ENCODE measurements around the gene RNF112. TPM values are rescaled to one million over a fixed set of nuclear protein-coding genes. Genes with fewer than 3 reads are reported as not detected.

The RNF112 gene
- total RNA-seq, 1 donor from 2014 or later, result 0.86 TPM

GRCh38 chr17:19415806-19416775 lies 5.1 kb downstream of the RNF112 start:
- H3K79me2 ChIP-seq (ENCODE audit: low read depth), result no peaks in the 10 kb centered on the region
- no peak for TF ChIP-seq CTCF (IDR thresholded peaks at IDR 0.05)
- no peak for TF ChIP-seq EZH2phosphoT487 (IDR thresholded peaks at IDR 0.05)
- TF ChIP-seq EZH2 (IDR thresholded peaks at IDR 0.05), result no peak
- no peak overlapping the region for H3K4me3 ChIP-seq
- no peaks in the 10 kb centered on the region for H4K20me1 ChIP-seq (ENCODE audit: low read depth)
- Mint-ChIP-seq H3K4me3 (no peak overlapping the region), H3K36me3 (no peaks in the 10 kb centered on the region), H3K27me3 (ENCODE audit: insufficient read depth, low read depth) (peaks cover 4% of the 10 kb centered on the region), H3K9me3 (no peaks in the 10 kb centered on the region), H3K27ac (peak overlapping the region; percentile 25), H3K4me1 (peaks cover 5% of the 10 kb centered on the region)
- no peak overlapping the region for H3K9ac ChIP-seq
- no peaks in the 10 kb centered on the region for H3K27me3 ChIP-seq
- H2AFZ ChIP-seq (replicated peaks), result no peak overlapping the region
- no peak for DNase-seq (ENCODE audit: low spot score)
- no peak overlapping the region for H3K4me2 ChIP-seq
- H3K36me3 ChIP-seq, result no peaks in the 10 kb centered on the region
- no peak overlapping the region for H3K27ac ChIP-seq
- H3K9me3 ChIP-seq (ENCODE audit: low read depth), result no peaks in the 10 kb centered on the region
- H3K4me1 ChIP-seq, result peaks cover 6% of the 10 kb centered on the region
- no peaks in the 10 kb centered on the region for H3F3A ChIP-seq (ENCODE audit: low read depth)

GRCh38 chr17:19417611-19418010 lies 6.6 kb downstream of the RNF112 start:
- Histone ChIP-seq H3K4me1 (no peaks in the 10 kb centered on the region), H3K4me3 (no peak overlapping the region), H3K79me2 (ENCODE audit: low read depth) (no peaks in the 10 kb centered on the region), H3F3A (ENCODE audit: low read depth) (no peaks in the 10 kb centered on the region), H3K27ac (no peak overlapping the region), H3K9me3 (ENCODE audit: low read depth) (no peaks in the 10 kb centered on the region), H3K4me2 (no peak overlapping the region), H3K36me3 (no peaks in the 10 kb centered on the region), H3K9ac (no peak overlapping the region), H3K27me3 (no peaks in the 10 kb centered on the region), H4K20me1 (ENCODE audit: low read depth) (no peaks in the 10 kb centered on the region), H2AFZ (replicated peaks) (no peak overlapping the region)
- DNase-seq (ENCODE audit: low spot score), result no peak
- Mint-ChIP-seq H3K4me1 (no peaks in the 10 kb centered on the region), H3K27ac (no peak overlapping the region), H3K27me3 (ENCODE audit: insufficient read depth, low read depth) (peaks cover 4% of the 10 kb centered on the region), H3K36me3 (no peaks in the 10 kb centered on the region), H3K4me3 (no peak overlapping the region), H3K9me3 (no peaks in the 10 kb centered on the region)
- TF ChIP-seq EZH2phosphoT487 (IDR thresholded peaks at IDR 0.05) (no peak), EZH2 (IDR thresholded peaks at IDR 0.05) (no peak), CTCF (IDR thresholded peaks at IDR 0.05) (no peak)

- no peaks in the 10 kb centered on the region for H3K9me3 Mint-ChIP-seq
These were observed 7.4 kb downstream of the RNF112 start for GRCh38 chr17:19418251-19418992.

More at GRCh38 chr17:19418251-19418992, 7.4 kb downstream of the RNF112 start:
- no peak overlapping the region for H3K9ac ChIP-seq
- H3K27ac ChIP-seq, result no peak overlapping the region
- DNase-seq (ENCODE audit: low spot score), result no peak
- Mint-ChIP-seq H3K36me3 (no peaks in the 10 kb centered on the region), H3K4me3 (no peak overlapping the region), H3K27ac (no peak overlapping the region), H3K27me3 (ENCODE audit: insufficient read depth, low read depth) (peaks cover 3% of the 10 kb centered on the region), H3K4me1 (no peaks in the 10 kb centered on the region)
- H3K9me3 ChIP-seq (ENCODE audit: low read depth), result no peaks in the 10 kb centered on the region
- TF ChIP-seq CTCF (IDR thresholded peaks at IDR 0.05) (no peak), EZH2 (IDR thresholded peaks at IDR 0.05) (no peak), EZH2phosphoT487 (IDR thresholded peaks at IDR 0.05) (no peak)
- no peak overlapping the region for H3K4me2 ChIP-seq
- H4K20me1 ChIP-seq (ENCODE audit: low read depth), result no peaks in the 10 kb centered on the region
- no peaks in the 10 kb centered on the region for H3K79me2 ChIP-seq (ENCODE audit: low read depth)
- H3K4me1 ChIP-seq, result no peaks in the 10 kb centered on the region
- H2AFZ ChIP-seq (replicated peaks), result no peak overlapping the region
- H3F3A ChIP-seq (ENCODE audit: low read depth), result no peaks in the 10 kb centered on the region
- no peaks in the 10 kb centered on the region for H3K36me3 ChIP-seq
- H3K27me3 ChIP-seq, result no peaks in the 10 kb centered on the region
- no peak overlapping the region for H3K4me3 ChIP-seq
